Measurements from ENCODE around the gene ARGLU1.
A peak's percentile ranks its signal among the peaks of the same experiment; 100 is the strongest.

ARGLU1 gene

GRCh38 chr13:106586648-106587166 lies 18.8 kb upstream of the ARGLU1 start:
- DNase-seq, result no peak

- no peak for DNase-seq
These were observed 13.3 kb upstream of the ARGLU1 start for GRCh38 chr13:106581225-106581624.

- no peak for DNase-seq
These were observed 8.0 kb upstream of the ARGLU1 start for GRCh38 chr13:106575896-106576295.

DNA sequence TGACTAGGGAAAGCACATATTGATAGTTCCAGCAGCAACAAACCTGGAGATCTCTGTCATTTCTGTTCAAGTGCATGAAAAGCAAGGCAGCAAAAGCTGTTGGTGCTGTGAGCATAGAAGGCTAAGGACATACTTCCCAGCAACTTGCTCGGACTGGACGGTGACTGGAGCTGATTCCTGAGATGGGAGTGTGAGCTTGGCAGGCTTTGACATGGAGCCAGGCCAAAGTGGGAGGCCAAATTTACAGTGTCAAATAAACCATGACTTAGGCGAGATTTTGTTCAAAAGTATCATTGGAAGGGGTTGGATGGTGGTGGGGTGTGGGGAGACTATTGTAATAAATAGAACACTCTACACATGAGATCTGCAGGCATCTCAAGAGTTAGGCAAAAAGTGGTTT lies 5.9 kb upstream of the ARGLU1 start:
- DNase-seq, result no peak

DNA sequence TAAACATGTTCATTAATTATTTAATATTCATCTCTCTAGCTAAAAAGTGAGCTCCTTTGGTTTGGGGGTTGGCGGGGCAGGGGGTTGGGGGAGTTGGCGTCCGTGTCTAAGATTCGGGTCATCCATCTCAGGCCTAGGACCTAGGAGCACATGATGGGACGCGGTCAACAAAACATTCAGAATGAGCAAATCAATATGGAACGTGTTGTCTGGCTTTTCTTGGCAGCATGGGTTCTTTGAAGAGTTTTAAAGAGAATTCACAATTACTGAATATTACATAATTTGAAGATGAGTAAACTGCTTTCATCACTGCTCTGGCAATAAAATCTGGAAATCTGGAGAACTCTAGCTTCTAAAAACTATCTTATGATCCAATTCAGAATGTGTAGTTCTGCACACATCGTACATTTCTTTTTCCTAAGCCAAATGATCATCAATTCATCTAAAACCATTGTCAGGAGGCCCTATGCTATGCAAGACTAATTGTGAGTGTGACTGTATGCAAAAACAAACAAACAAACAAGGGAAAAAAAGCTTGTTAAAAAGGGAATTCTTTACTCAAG lies 5.4 kb upstream of the ARGLU1 start:
- no peak for DNase-seq

- DNase-seq, result peak; percentile 60
These were observed 2.4 kb upstream of the ARGLU1 start for GRCh38 chr13:106570299-106570852.

DNA sequence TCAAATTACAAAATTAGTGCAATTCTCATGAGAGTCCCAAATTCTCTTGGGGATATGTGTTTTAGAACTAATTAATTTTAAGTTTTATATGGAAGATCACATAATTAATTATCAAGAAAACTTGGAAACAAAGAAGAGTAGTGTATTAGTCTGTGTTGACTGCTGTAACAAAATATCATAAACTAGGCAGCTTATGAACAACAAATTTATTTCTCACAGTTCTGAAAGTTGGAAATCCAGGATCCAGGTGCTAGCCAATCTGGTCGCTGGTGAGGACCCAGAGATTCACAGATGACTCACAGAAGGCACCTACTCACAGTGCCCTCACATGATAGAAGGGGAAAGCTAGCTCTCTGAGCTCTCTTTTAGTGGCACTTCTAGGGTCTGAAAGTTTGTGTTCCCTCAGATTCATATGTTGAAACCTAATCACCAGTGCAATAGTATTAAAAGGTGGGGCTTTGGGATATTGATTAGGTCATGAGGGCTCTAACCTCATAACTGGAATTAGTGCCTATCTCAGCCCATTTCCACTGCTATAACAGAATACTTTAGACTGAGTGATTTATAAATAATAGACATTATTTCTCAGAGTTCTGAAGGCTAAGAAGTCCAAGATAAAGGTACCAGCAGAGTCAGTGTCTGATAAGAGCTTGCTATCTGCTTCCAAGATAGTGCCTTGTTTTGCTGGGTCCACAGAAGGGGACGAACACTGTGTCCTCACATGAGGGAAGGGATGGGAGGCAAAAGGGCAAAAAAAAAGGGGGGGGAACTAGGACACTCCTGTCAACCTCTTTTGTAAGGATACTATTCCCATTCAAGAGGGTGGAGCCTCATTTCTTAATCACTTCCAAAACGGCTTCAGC lies 1.5 kb upstream of the ARGLU1 start:
- DNase-seq, result no peak

DNA sequence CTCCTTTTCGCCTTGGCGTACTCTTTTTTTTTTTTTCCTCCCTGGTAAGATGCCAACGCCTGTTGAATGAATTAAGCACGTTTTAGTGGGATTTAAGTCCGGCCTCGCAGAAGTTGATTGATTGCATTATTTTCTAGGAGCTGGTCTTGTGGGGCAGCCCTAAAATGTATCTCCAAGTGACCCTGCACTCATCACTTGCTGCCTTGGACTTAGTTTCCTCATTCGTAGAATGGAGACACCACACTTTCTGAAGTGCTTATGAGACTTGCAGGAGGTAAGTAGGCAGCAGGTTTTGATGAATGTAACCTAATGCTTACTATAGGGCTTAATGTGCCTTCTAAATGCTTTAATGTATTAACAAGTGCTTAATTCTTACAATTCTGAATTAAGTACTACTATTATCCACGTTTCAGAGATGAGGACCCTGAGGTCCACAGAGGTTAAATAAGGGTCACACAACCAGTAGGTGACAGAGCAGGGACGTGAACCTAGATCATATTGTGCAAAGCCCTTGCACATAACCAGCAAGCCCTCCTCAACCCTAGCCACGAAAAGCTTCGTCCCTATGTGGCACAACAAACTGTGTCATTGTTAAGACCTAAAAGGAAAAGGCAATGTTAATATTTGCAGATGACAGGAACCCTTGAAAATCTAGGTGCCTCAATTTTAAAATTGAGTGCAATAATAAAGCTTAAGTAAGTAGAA lies 514 bp upstream of the ARGLU1 start:
- peak; percentile 13 for DNase-seq

DNA sequence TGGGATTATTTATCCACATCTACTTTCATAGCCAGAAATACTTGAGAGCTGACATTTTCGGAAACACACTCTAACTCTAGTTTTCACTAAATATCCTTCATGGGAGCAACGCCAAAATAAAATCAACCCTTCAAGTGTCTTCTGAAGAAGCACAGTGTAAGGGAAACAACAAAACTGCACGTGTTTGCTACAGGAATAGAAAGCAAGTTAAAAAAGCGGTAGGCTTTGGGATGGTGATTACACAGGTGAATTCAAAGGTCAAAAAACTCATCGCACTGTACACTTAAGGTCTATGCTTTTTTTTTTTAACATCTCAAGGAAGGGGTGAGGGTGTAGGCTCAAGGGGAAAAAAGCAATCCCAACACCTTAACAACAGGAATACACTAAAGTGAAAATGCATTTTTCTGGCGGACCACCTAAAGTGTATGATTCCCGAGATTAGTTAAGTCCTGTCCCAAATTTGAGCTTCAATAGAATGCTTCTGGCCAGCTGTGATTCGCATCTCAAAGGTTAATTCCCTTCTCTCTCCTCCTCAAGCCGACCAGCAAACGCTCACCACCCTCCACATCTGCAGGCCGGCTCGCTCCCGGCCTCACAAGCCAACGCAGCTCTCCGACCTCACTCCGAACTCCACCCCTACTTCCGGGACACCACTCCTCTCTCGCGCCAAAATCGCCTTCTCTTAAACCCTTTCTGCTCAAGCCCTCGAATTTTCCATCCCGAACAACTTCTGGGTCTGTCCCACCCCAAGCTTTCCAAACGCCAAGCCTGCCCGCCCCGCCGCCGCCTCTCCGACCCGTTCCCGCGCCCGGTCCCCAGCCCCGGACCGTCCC lies 1.1 kb downstream of the ARGLU1 start:
- peak; percentile 46 for DNase-seq

DNA sequence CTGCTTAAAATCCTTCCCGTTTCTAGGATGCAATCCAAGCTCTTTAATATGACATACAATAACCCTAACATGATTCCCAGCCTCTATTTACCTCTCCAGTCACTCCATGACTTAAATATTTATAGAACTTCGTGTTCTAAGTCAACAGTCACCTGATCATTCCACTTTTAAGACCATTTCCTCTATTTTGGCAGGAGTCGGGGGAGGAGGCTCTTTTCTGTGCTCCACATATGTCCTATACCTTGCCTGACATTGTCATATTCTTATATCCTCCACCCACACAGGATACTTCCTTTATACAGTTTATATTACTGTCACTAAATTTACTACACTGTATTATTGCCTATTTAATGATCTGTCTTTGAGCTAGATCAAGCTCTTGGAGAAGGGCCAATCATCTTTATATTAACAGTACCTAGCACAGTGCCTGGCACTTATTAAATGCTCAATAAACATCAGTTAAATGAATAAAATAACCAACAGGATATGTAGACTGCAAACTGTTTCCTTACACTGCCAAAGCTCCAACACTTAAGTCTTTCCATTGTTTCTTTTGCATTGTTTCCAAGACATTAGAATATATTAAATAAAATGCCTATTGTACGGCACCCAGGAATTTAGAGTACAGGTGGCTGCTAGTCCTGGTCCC lies 2.7 kb downstream of the ARGLU1 start:
- no peak for DNase-seq

GRCh38 chr13:106562301-106562700 lies 5.6 kb downstream of the ARGLU1 start:
- DNase-seq, result no peak

GRCh38 chr13:106561551-106562170 lies 6.3 kb downstream of the ARGLU1 start:
- peak; percentile 15 for DNase-seq

GRCh38 chr13:106560821-106561220 lies 7.1 kb downstream of the ARGLU1 start:
- DNase-seq, result no peak

DNA sequence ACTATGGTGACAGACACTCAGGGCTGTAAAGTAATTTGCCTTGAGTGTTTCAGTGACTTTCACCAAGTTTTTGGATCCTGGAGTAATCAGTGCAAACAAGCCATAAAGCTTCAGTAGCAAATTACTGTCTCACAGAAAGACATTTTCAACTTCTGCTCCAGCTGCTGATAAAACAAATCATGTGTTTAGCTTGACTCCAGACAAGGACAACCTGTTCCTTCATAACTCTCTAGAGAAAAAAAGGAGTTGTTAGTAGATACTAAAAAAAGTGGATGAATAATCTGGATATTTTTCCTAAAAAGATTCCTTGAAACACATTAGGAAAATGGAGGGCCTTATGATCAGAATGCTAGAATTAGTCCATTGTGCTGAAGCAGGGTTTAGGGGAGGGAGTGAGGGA lies 9.4 kb downstream of the ARGLU1 start:
- no peak for DNase-seq

DNA sequence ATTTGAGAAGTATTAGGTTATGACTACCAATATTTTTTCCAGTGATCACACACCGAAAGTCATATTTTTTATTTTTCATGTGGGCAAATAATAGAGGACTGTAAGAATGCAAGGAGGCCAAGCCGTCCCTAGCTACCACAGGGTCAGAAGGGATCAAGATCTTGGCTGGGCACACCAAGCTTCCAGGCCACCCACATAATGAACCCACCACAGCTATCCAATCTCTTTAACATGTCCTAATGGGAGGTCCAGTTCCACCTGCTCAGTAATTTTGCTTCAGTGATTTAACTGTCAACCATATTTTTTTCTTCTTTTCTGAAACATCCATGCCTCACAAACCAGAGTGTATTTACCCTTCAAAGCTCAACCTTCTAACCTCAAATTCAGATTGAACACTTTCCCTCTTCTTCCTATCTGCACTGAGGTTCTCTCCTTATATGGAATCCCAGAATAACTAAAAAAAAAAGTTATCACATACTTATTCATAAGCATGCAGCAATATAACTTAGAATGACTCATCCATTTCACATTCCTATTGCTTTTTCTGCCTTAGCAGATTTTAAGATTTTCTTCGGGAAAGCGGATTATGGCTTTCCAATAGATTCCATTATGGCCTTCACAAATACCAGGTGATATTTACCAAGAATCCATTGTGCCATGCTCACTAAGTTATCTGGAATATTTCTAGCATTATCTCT lies 12.2 kb downstream of the ARGLU1 start:
- no peak for DNase-seq

DNA sequence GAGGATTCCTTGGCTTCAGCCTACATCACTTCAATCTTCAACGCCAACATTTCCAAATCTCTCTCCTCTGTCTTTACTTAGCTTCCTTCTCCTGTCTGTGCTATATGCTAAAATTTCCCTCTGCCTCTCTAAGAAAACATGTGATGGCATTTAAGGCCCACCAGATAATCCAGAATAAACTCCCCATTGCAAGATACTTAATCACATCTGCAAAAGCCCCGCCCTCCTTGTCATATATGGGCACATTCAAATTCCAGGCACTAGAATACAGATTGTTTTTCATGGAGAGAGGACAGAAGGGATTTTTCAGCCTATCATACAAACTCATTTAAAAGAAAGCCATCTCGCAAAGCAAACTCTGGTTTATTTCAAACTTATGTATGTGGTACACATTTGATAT lies 16.2 kb downstream of the ARGLU1 start:
- DNase-seq, result no peak

GRCh38 chr13:106551350-106551749 lies 16.6 kb downstream of the ARGLU1 start:
- DNase-seq, result no peak

GRCh38 chr13:106550570-106551135 lies 17.3 kb downstream of the ARGLU1 start:
- DNase-seq, result no peak

- DNase-seq, result no peak
These were observed 19.8 kb downstream of the ARGLU1 start for GRCh38 chr13:106548064-106548696.

DNA sequence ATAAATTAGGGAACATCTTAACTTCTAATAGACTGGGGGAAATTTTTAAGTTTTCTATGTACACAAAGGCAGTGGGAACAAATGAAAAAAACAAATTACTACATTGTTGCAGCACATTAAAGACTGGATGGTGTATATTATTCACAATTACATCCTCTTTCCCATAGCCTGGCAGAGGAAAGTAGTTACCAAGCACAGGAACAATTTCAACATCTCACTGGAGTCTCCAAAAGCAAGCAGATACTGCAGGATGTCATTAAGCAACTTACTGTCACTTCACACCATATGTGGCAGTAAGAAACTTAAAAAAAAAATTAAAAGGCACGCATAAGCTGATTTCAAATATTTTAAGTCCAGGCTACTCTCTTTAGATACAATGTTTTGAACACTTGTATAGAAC lies 26.1 kb downstream of the ARGLU1 start:
- DNase-seq, result no peak
